ENCODE results near the gene HOXC5.
"Not testable (repeated sequence)": the region's sequence is repeated elsewhere in the genome, so short reads cannot be mapped to it uniquely, and the experiment has no call there.

Gene HOXC5

DNA sequence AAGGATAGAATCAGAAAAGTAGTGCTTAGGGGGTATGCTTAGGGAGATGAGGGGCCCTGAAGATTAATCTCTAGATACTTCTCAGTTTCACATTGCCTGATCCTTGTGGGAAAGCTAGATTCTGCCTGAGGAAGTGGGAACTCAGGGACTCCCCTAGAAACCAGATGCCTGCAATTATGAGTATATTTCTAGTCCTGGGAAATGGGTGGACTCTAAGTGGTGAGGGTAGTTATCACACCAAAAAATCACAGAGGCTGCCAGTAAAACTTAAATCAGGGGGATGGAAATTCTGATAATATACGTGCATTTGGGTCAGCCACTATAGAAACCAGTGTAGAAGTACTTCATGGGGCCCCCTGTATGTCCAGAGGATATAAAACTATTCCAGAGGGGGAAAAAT lies 39.1 kb downstream of the HOXC5 start:
- H3K4me3 ChIP-seq (ENCODE audit: low read length) = no peak overlapping the region
- DNase-seq (ENCODE audit: low read depth) = no peak
- TF ChIP-seq, protein P1, sequence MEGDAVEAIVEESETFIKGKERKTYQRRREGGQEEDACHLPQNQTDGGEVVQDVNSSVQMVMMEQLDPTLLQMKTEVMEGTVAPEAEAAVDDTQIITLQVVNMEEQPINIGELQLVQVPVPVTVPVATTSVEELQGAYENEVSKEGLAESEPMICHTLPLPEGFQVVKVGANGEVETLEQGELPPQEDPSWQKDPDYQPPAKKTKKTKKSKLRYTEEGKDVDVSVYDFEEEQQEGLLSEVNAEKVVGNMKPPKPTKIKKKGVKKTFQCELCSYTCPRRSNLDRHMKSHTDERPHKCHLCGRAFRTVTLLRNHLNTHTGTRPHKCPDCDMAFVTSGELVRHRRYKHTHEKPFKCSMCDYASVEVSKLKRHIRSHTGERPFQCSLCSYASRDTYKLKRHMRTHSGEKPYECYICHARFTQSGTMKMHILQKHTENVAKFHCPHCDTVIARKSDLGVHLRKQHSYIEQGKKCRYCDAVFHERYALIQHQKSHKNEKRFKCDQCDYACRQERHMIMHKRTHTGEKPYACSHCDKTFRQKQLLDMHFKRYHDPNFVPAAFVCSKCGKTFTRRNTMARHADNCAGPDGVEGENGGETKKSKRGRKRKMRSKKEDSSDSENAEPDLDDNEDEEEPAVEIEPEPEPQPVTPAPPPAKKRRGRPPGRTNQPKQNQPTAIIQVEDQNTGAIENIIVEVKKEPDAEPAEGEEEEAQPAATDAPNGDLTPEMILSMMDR (conservative IDR thresholded peaks at IDR 0.05; ENCODE audit: low read length) = no peak

DNA sequence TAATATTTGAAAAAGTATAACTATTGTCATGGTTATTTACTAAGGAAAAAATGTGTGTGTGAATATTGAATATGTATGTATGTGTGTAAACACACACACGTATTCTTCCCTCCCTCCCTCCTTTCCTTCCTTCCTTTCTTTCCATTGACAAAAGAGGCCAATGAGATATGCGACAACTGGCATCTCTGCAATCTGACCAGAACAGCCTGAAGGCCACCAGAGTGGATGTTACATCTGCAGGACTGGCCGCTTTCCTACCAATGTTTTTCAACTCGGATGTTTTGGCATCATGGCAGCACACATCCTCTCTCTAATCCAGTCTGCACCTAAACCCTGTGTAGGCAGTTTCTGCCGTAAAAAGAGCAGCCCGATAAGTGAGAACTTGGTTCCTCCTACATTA lies 41.5 kb downstream of the HOXC5 start:
- TF ChIP-seq, protein P1 (conservative IDR thresholded peaks at IDR 0.05; ENCODE audit: low read length) = no peak
- no peak overlapping the region for H3K4me3 ChIP-seq (ENCODE audit: low read length)
- no peak for DNase-seq (ENCODE audit: low read depth)

DNA sequence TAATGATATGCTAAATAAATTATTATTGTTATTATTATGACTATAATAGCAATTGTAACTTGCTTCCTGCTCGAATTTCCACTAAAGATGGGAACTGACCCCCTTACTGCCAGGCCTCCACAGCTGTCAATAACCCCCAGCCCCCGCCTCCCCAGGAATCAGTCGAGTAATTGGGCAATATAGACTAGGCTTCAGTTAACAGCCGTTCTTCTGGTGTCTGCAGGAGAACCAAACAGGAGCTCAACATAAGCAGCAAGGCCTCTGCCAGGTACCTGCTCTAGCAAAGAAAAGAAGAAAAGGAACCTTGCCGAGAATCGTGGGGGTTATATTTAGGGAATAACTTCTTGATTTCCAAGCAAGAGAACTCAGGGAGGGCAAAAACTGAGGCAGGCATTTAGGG lies 42.6 kb downstream of the HOXC5 start:
- no peak for DNase-seq (ENCODE audit: low read depth)
- TF ChIP-seq, protein P1 (conservative IDR thresholded peaks at IDR 0.05; ENCODE audit: low read length) = no peak
- H3K4me3 ChIP-seq (ENCODE audit: low read length) = no peak overlapping the region

DNA sequence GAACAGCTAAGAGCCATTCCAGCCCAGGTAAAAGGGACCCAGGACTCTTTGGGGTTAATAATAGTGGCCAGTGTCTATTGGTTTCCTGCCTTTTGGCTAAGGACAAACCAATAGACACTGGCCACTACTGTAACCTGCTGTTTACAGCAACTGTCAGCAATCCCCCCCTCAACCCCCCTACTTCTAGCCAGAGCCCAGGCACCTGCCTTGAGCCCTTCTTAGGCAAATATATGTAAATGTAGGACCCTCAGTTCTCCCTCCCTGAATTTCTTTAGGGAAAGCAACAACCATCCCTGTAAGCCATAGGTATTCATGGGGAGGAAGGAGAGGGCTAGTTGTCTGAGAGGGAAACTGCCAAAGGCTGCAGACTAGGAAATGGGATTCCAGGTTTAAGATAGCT lies 43.1 kb downstream of the HOXC5 start:
- DNase-seq (ENCODE audit: low read depth) = no peak
- H3K4me3 ChIP-seq (ENCODE audit: low read length) = no peak overlapping the region
- TF ChIP-seq, protein P1 (conservative IDR thresholded peaks at IDR 0.05; ENCODE audit: low read length) = no peak

DNA sequence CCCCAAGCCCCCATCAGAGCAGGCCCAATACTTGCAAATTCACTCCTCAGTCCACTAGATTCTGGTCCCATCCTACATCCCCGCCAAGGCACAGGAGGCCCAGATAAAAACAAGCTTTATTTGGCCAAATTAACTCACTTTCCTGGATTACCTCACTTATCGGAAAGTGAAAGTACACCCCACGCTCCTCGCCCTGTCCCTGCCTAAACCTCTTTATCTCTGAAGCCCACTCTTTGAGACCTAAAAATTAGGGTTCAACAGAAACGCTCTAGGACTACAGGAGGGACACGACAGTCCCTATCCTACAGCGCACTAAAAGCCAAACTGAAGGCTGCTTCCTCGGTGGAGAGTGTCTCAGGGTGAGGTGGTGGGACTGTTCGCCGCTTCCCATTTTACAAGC lies 45.0 kb downstream of the HOXC5 start:
- H3K4me3 ChIP-seq (ENCODE audit: low read length) = peak overlapping the region; percentile 54
- not testable (repeated sequence) for DNase-seq (ENCODE audit: low read depth)

DNA sequence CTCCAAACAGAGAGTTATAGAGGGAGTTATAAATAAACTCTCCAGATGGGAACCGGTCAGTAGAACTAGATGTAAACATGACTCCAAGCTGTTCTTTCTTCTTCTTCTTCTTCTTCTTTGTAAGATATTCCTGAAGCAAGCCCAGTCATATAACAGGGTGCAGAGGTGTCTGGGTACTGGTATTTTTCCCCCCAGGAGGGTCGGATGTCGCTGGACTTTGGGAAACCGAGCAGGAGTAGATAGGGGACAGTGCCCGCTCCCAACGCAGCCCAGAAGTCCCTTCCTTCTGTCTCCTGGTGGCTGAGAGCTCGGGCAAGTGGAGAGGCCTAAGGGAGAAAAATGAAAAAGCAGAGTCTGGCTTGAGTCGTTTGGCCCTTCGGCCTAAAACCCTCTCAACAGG lies 46.3 kb downstream of the HOXC5 start:
- not testable (repeated sequence) for DNase-seq (ENCODE audit: low read depth)
- peak overlapping the region; percentile 52 for H3K4me3 ChIP-seq (ENCODE audit: low read length)

DNA sequence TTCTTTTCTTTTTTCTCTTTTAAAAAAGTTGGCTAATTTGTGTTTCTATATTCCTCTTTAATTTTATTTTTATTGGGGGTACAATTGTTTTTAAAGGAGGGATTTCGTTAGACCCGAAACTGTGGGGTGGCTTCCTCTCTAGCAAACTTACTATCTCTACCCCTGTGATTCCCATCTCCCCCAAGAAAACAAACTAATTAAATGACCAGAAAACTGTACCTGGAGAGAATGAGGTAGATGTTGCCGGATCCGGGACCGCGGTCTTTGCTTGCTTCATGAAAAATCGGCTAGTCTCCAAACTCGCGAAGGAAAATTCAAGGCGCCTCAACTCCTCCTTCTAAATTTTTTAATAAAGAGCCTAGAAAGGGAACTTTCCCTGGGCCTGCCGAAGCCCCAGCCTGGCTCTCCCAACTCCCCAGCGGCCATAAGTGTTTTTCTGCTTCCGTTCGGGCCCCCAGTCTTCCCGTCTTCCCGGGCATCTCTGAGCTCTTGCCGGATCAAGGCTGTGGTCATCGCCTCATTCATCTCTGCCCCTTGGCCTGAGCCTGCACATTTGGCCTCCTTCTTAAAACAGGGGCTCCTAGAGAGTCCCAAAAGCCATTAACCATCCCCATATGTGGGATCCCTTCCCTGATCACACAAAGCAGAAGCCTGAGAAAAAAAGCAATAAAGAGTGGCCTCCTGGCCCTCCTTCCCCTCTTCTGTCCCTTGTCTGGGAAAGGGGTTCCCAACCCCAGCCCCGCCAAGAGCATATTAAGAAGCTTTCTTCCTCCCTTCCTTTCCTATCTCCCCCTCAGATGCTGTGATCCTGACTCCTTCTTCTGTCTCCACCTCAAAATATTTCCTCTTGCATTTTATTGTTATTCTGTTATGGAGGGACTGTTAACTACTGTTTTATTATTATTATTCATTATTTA lies 47.4 kb downstream of the HOXC5 start:
- not testable (repeated sequence) for DNase-seq (ENCODE audit: low read depth)
- peak overlapping the region; percentile 53 for H3K4me3 ChIP-seq (ENCODE audit: low read length)

DNA sequence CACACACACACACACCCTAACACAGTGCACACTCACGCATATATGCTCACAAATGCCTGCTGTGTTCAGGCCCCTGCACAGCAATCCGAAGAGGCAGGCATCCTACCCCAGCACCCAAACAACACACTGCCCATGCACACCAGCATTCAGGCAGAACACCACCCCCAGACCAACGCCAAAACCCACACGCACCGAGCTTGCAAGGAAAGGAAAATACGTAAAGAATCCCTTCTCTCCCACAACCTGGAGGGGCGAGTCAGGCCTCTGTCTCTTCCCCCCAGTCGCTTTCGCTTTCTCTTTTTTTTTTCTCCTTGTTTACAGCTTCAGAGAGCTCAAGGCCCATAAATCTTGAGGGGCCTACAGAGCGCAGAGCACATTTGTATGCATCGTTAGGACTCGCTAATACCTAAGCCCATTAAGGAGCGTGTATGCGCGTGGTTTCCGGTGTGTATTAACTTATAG lies 48.2 kb downstream of the HOXC5 start:
- peak; percentile 61 for DNase-seq (ENCODE audit: low read depth)
- H3K4me3 ChIP-seq (ENCODE audit: low read length) = peak overlapping the region; percentile 53

DNA sequence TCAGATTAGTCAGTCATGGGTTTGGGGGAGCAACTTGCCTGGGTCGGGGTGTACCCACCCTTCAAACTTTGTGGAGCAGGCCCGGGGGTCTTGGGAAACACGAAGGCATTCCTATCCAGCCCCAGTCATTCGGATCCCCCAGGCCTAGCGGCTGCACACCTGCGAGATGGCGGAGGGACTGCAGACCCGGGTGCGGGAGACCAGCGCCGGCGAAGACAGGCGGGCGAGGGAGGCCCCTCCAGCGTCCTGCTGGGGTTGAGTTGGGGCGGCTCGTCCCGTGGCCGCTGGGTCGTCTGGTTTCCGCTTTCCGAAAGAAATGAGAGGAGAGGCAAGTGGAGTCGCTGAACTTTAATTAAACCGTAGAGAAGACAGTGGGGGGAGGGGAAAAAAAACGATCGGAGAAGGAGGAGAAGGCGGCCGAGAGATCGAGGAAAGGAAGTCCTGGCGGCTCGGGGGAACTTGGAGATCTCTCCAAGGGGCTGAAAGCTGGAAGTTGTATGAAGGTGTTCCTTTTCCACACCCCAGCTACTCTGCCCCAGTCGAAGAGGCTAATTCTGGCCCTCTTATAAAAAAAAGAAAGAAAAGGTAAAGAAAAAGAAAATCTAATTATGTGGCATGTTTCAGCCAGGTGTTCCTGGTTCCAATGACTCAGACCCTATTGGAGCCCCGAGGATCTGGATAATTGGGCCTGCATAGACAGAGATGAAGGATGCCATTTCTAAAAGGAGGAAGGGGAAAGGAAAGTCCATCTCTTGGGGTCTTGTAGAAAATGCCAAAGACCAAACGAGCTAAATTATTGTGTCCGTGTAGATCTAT lies 48.9 kb downstream of the HOXC5 start:
- DNase-seq (ENCODE audit: low read depth) = not testable (repeated sequence)
- peak overlapping the region; percentile 47 for H3K4me3 ChIP-seq (ENCODE audit: low read length)

Measured in AG10803 (cell line).